Mesendoderm (in vitro differentiated cells): ENCODE results near the gene CLPX.

Experiments
- DNase-seq: peaks from one replicate; pipeline ENCODE4 v3.0.0; 2013
- H2AK5ac ChIP-seq: 2 replicates; pipeline ENCODE4 v1.6.1; 2013; ENCODE audit warnings: low read length, inconsistent platforms
- H2BK120ac ChIP-seq: 2 replicates; pipeline ENCODE4 v1.6.1; 2013; ENCODE audit warnings: low read depth, mild to moderate bottlenecking, low read length, moderate library complexity, mixed read lengths
- H2BK15ac ChIP-seq: replicated peaks from 2 replicates; pipeline ENCODE4 v1.6.1; 2013; ENCODE audit warnings: low read depth, mild to moderate bottlenecking, moderate library complexity
- H2BK5ac ChIP-seq: 2 replicates; pipeline ENCODE4 v1.6.1; 2013; ENCODE audit warnings: low read length, inconsistent platforms
- H3K18ac ChIP-seq: 2 replicates; pipeline ENCODE4 v1.6.1; 2013; ENCODE audit warnings: mild to moderate bottlenecking, low read length, mixed read lengths
- H3K23ac ChIP-seq: one replicate; pipeline ENCODE4 v1.6.1; 2013; ENCODE audit warnings: low read length
- H3K27ac ChIP-seq: 2 replicates; pipeline ENCODE4 v1.5.1; 2013; ENCODE audit warnings: low read depth, mild to moderate bottlenecking, inconsistent platforms, low read length, moderate library complexity
- H3K27me3 ChIP-seq: 2 replicates; pipeline ENCODE4 v1.6.1; 2013; ENCODE audit warnings: low read length, control low read depth, mild to moderate bottlenecking, inconsistent platforms; ENCODE audit not compliant: insufficient read depth, poor library complexity
- H3K36me3 ChIP-seq: 2 replicates; pipeline ENCODE4 v1.6.1; 2013; ENCODE audit warnings: low read length, inconsistent platforms; ENCODE audit not compliant: control insufficient read depth, insufficient read depth
- H3K4ac ChIP-seq: one replicate; pipeline ENCODE4 v1.6.1; 2013; ENCODE audit warnings: low read depth, mild to moderate bottlenecking, low read length, moderate library complexity
- H3K4me1 ChIP-seq: 2 replicates; pipeline ENCODE4 v1.6.1; 2013; ENCODE audit warnings: low read depth, low read length, inconsistent platforms; ENCODE audit not compliant: control insufficient read depth
- H3K4me2 ChIP-seq: 2 replicates; pipeline ENCODE4 v1.6.1; 2013; ENCODE audit warnings: low read length
- H3K4me3 ChIP-seq: 2 replicates; pipeline ENCODE4 v1.5.1; 2013; ENCODE audit warnings: mild to moderate bottlenecking, low read length
- H3K56ac ChIP-seq: one replicate; pipeline ENCODE4 v1.6.1; 2013; ENCODE audit warnings: low read length
- H3K79me1 ChIP-seq: 2 replicates; pipeline ENCODE4 v1.6.1; 2013; ENCODE audit warnings: low read length, inconsistent platforms
- H3K79me2 ChIP-seq: 2 replicates; pipeline ENCODE4 v1.6.1; 2013; ENCODE audit warnings: mild to moderate bottlenecking, low read length; ENCODE audit not compliant: control insufficient read depth, insufficient read depth
- H3K9ac ChIP-seq: 2 replicates; pipeline ENCODE4 v1.6.1; 2013; ENCODE audit warnings: low read length, inconsistent platforms
- H4K5ac ChIP-seq: one replicate; pipeline ENCODE4 v1.6.1; 2013; ENCODE audit warnings: low read length
- H4K8ac ChIP-seq: one replicate; pipeline ENCODE4 v1.6.1; 2013; ENCODE audit warnings: low read depth, mild to moderate bottlenecking, control low read depth, low read length, moderate library complexity
- WGBS: extraction: QIAGEN DNeasy Blood & Tissue Kit; methylation state at CpG from one replicate; pipeline ENCODE4 v1.1.7; 2013; ENCODE audit warnings: low lambda C conversion rate, missing lambda C conversion rate; ENCODE audit not compliant: insufficient coverage; ENCODE audit errors: extremely low coverage; 5-methylcytosine and 5-hydroxymethylcytosine counted together

The CLPX gene

DNA sequence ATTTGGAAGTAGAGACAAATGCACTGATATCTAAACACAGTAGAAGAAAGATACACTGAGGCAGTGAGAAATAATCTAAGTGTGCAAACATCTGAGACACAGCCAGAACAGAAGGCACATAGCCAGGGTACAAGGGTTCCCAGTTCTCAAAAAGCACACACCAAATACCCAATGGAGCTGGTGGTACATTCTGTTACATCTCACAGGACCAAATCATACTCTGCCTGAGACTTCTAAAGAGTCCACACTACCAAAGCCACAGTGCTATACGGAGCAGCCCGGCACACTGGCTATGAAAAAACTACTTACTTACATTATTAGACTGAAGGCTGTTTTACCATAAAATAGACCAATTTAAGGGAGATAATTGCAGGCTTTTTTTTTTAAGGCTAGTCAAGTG is 19.3 kb downstream of the CLPX start:
- no peak overlapping the region for H3K23ac ChIP-seq
- H3K4me1 ChIP-seq, result no peaks in the 10 kb centered on the region
- H3K4ac ChIP-seq, result no peak overlapping the region
- H2BK15ac ChIP-seq, result no peak overlapping the region
- H3K18ac ChIP-seq, result no peak overlapping the region
- no peak overlapping the region for H3K27ac ChIP-seq
- no peak overlapping the region for H4K5ac ChIP-seq
- no peak overlapping the region for H2BK5ac ChIP-seq
- no peak overlapping the region for H3K9ac ChIP-seq
- H2BK120ac ChIP-seq, result no peak overlapping the region
- no peak overlapping the region for H3K56ac ChIP-seq
- peaks cover 2% of the 10 kb centered on the region for H3K79me1 ChIP-seq
- no peak overlapping the region for H4K8ac ChIP-seq
- no peak for DNase-seq
- peaks cover 2% of the 10 kb centered on the region for H3K36me3 ChIP-seq
- no peaks in the 10 kb centered on the region for H3K27me3 ChIP-seq
- H3K4me2 ChIP-seq, result no peak overlapping the region
- no CpG with 5 or more reads among the region's 2 CpGs for WGBS
- H3K4me3 ChIP-seq, result no peak overlapping the region
- H2AK5ac ChIP-seq, result no peak overlapping the region
- H3K79me2 ChIP-seq, result no peaks in the 10 kb centered on the region

DNA sequence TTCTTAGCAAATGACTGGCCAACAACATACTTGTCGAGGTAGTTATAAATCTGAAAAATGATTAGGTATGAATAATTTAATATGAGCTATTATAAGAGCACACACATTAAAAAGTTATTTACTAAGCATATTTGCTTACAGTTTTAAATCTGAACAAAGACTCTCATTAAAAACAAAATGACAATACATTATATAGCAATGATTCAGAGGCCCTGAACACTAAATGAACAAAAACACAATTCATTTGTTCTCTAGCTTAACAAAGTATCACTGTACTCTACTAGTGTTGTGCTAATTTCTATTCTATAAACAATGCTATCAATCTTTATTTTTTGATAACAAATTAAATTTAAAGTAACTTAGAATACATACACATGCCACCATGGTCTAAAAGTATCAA is 21.0 kb downstream of the CLPX start:
- Histone ChIP-seq H2BK15ac (no peak overlapping the region), H3K18ac (no peak overlapping the region), H3K23ac (no peak overlapping the region), H3K36me3 (peaks cover 2% of the 10 kb centered on the region), H3K56ac (no peak overlapping the region), H3K27me3 (no peaks in the 10 kb centered on the region), H2BK5ac (no peak overlapping the region), H3K79me2 (no peaks in the 10 kb centered on the region), H3K4ac (no peak overlapping the region), H3K27ac (no peak overlapping the region), H3K4me2 (no peak overlapping the region), H3K9ac (no peak overlapping the region), H3K4me1 (no peaks in the 10 kb centered on the region), H2BK120ac (no peak overlapping the region), H3K79me1 (peaks cover 2% of the 10 kb centered on the region), H3K4me3 (no peak overlapping the region), H4K8ac (no peak overlapping the region), H4K5ac (no peak overlapping the region), H2AK5ac (no peak overlapping the region)
- no CpG with 5 or more reads among the region's 1 CpG for WGBS
- no peak for DNase-seq

DNA sequence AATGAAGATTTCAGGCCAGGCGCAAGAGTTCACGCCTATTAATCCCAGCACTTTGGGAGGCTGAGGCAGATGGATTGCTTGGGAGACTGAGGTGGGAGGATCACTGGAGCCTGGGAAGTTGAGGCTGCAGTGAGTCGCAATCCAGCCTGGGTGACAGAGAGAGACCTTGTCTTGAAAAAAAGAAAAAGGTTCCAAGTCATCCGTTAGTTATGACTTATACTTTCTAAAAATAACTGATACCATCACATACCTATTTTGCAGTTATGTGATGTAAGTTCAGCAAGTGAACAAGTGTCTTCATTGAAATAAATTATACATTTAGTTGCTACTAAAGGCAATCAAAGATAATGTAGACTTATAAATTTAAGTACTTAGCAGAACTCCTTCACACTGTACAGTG is 22.1 kb downstream of the CLPX start:
- no peak overlapping the region for H4K8ac ChIP-seq
- no peak overlapping the region for H2BK5ac ChIP-seq
- no peak overlapping the region for H2AK5ac ChIP-seq
- no peak overlapping the region for H2BK120ac ChIP-seq
- no peak overlapping the region for H3K27ac ChIP-seq
- H3K56ac ChIP-seq, result no peak overlapping the region
- DNase-seq, result no peak
- no peak overlapping the region for H3K23ac ChIP-seq
- no peaks in the 10 kb centered on the region for H3K4me1 ChIP-seq
- no peak overlapping the region for H2BK15ac ChIP-seq
- H3K18ac ChIP-seq, result no peak overlapping the region
- no peak overlapping the region for H3K4me2 ChIP-seq
- no CpG with 5 or more reads among the region's 4 CpGs for WGBS
- no peak overlapping the region for H3K4ac ChIP-seq
- H4K5ac ChIP-seq, result no peak overlapping the region
- H3K36me3 ChIP-seq, result peaks cover 2% of the 10 kb centered on the region
- no peaks in the 10 kb centered on the region for H3K27me3 ChIP-seq
- peaks cover 2% of the 10 kb centered on the region for H3K79me1 ChIP-seq
- H3K9ac ChIP-seq, result no peak overlapping the region
- no peak overlapping the region for H3K4me3 ChIP-seq
- H3K79me2 ChIP-seq, result no peaks in the 10 kb centered on the region

DNA sequence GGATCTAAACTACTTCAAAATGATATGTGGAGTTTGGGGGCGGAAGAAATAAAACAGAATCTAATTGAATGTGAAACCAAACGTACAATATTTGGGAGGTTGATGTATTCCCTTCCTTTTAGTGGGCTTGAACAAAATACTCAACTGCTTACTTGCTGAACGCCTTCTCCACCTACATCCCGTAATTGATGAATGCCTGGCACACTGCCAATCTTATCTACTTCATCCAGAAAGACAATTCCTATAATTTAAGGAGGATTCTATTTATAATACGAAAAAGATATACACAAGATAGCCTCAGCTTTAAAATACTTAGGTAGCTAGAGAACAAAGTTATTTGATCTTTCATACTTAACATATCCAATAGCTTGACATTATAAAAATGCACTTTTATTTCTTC is 28.4 kb downstream of the CLPX start:
- no CpG with 5 or more reads among the region's 5 CpGs for WGBS
- Histone ChIP-seq H2BK120ac (no peak overlapping the region), H3K4me3 (no peak overlapping the region), H2BK5ac (no peak overlapping the region), H3K9ac (no peak overlapping the region), H2AK5ac (no peak overlapping the region), H2BK15ac (no peak overlapping the region), H4K8ac (no peak overlapping the region), H3K27me3 (no peaks in the 10 kb centered on the region), H3K36me3 (peaks cover 3% of the 10 kb centered on the region), H3K4me2 (no peak overlapping the region), H3K79me2 (no peaks in the 10 kb centered on the region), H3K79me1 (no peaks in the 10 kb centered on the region), H3K18ac (no peak overlapping the region), H3K23ac (no peak overlapping the region), H3K4ac (no peak overlapping the region), H3K27ac (no peak overlapping the region), H4K5ac (no peak overlapping the region), H3K4me1 (no peaks in the 10 kb centered on the region), H3K56ac (no peak overlapping the region)
- no peak for DNase-seq

DNA sequence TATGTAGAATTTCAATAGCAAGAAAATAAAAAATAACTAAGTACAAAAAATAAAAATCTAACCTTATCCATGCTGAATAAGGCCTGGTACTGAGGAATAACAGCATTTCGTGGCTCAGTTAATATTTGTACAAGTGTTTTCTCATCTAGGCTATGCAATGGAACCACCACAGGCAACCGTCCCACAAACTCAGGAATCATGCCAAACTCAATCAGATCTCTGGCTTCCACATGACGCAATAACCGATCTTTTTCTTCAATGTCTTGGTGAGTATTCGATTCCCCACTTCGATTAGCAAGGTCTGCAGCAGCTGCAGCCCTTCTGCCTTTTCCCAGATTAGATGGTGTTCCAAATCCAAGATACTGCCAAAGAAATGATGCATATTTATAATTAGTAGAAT is 30.4 kb downstream of the CLPX start:
- WGBS, result no CpG with 5 or more reads among the region's 6 CpGs
- H3K4ac ChIP-seq, result no peak overlapping the region
- H3K9ac ChIP-seq, result no peak overlapping the region
- H3K23ac ChIP-seq, result no peak overlapping the region
- no peak overlapping the region for H2AK5ac ChIP-seq
- no peak overlapping the region for H3K56ac ChIP-seq
- no peaks in the 10 kb centered on the region for H3K27me3 ChIP-seq
- H4K8ac ChIP-seq, result no peak overlapping the region
- H3K36me3 ChIP-seq, result peaks cover 3% of the 10 kb centered on the region
- H3K18ac ChIP-seq, result no peak overlapping the region
- H2BK15ac ChIP-seq, result no peak overlapping the region
- H3K4me3 ChIP-seq, result no peak overlapping the region
- no peaks in the 10 kb centered on the region for H3K4me1 ChIP-seq
- H3K27ac ChIP-seq, result no peak overlapping the region
- H3K79me2 ChIP-seq, result no peaks in the 10 kb centered on the region
- H4K5ac ChIP-seq, result no peak overlapping the region
- H2BK5ac ChIP-seq, result no peak overlapping the region
- H2BK120ac ChIP-seq, result no peak overlapping the region
- no peak for DNase-seq
- no peaks in the 10 kb centered on the region for H3K79me1 ChIP-seq
- H3K4me2 ChIP-seq, result no peak overlapping the region

DNA sequence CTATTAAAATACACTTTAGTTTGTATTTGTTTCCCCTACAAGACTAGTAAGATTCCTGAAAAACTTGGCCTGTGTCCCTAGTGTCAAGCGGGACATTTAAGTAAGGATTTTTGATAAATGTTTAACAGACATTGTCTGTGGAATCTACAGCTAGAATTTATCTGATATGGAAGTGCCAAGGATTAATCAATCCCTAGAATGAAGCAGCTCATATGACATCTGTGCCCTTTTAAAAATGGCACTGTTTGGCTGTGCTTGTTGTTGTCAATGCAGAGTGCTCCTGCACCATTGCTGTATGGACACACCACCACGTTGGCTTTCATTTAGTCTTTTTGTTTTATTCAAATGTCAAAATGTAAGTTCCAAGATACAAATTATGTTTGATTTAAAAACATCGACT is 37.2 kb downstream of the CLPX start:
- H3K27me3 ChIP-seq, result no peaks in the 10 kb centered on the region
- no peak overlapping the region for H3K9ac ChIP-seq
- H2BK120ac ChIP-seq, result no peak overlapping the region
- H3K27ac ChIP-seq, result no peak overlapping the region
- H2BK5ac ChIP-seq, result no peak overlapping the region
- H4K8ac ChIP-seq, result no peak overlapping the region
- no peaks in the 10 kb centered on the region for H3K79me1 ChIP-seq
- H3K4me1 ChIP-seq, result no peaks in the 10 kb centered on the region
- no peak overlapping the region for H2BK15ac ChIP-seq
- H2AK5ac ChIP-seq, result no peak overlapping the region
- no peaks in the 10 kb centered on the region for H3K79me2 ChIP-seq
- no peak overlapping the region for H3K4ac ChIP-seq
- no peak overlapping the region for H3K4me3 ChIP-seq
- no peak for DNase-seq
- no peaks in the 10 kb centered on the region for H3K36me3 ChIP-seq
- no peak overlapping the region for H3K18ac ChIP-seq
- H4K5ac ChIP-seq, result no peak overlapping the region
- no peak overlapping the region for H3K56ac ChIP-seq
- no peak overlapping the region for H3K23ac ChIP-seq
- whole genome bisulfite sequencing, result no CpG with 5 or more reads among the region's 3 CpGs
- no peak overlapping the region for H3K4me2 ChIP-seq
